ENCODE data around the gene NRXN3. TPM values are rescaled to one million over a fixed set of nuclear protein-coding genes. Genes with fewer than 3 reads are reported as not detected.

NRXN3 gene
- total RNA-seq, 1 donor = 2.5 TPM

DNA sequence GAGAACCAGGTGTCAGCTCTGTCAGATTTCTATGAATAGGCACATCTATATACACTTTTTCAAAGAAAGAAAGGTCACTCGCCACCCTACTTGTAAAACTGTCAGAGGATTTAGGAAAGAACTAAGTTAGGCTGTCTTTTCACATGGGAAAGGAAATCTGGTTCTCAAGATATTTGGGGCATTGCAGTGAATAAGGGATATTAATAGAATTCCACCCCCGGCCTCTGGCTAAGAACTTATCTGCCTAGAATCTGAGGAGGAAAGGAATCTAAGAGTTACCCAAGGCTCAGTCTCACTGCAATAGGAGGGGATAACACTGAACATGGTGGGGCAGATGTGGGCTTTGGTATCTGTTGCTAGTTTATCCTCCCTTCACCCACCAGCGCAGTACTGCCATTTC lies 677.6 kb downstream of the NRXN3 start:
- Histone ChIP-seq H3K9me3 (ENCODE audit: low read depth, low read length) (no peaks in the 10 kb centered on the region), H2AFZ (ENCODE audit: low read length) (no peak overlapping the region), H3K27ac (ENCODE audit: low read depth, low read length) (no peak overlapping the region), H3K4me3 (ENCODE audit: insufficient read depth, low read length) (no peak overlapping the region), H3K79me2 (ENCODE audit: insufficient read depth, low read length) (no peaks in the 10 kb centered on the region), H3K27me3 (ENCODE audit: insufficient read depth, low read length) (no peaks in the 10 kb centered on the region), H3K4me1 (ENCODE audit: insufficient read depth, low read length) (no peaks in the 10 kb centered on the region), H3K36me3 (ENCODE audit: insufficient read depth, low read length) (no peaks in the 10 kb centered on the region), H3K4me2 (ENCODE audit: insufficient read depth, low read length) (no peak overlapping the region), H4K20me1 (ENCODE audit: insufficient read depth, low read length) (no peaks in the 10 kb centered on the region)
- DNase-seq (ENCODE audit: insufficient read length, low spot score, missing footprints) = no peak
- TF ChIP-seq, protein P1, sequence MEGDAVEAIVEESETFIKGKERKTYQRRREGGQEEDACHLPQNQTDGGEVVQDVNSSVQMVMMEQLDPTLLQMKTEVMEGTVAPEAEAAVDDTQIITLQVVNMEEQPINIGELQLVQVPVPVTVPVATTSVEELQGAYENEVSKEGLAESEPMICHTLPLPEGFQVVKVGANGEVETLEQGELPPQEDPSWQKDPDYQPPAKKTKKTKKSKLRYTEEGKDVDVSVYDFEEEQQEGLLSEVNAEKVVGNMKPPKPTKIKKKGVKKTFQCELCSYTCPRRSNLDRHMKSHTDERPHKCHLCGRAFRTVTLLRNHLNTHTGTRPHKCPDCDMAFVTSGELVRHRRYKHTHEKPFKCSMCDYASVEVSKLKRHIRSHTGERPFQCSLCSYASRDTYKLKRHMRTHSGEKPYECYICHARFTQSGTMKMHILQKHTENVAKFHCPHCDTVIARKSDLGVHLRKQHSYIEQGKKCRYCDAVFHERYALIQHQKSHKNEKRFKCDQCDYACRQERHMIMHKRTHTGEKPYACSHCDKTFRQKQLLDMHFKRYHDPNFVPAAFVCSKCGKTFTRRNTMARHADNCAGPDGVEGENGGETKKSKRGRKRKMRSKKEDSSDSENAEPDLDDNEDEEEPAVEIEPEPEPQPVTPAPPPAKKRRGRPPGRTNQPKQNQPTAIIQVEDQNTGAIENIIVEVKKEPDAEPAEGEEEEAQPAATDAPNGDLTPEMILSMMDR (IDR thresholded peaks at IDR 0.05; ENCODE audit: extremely low read depth, low read depth, low read length) = no peak

DNA sequence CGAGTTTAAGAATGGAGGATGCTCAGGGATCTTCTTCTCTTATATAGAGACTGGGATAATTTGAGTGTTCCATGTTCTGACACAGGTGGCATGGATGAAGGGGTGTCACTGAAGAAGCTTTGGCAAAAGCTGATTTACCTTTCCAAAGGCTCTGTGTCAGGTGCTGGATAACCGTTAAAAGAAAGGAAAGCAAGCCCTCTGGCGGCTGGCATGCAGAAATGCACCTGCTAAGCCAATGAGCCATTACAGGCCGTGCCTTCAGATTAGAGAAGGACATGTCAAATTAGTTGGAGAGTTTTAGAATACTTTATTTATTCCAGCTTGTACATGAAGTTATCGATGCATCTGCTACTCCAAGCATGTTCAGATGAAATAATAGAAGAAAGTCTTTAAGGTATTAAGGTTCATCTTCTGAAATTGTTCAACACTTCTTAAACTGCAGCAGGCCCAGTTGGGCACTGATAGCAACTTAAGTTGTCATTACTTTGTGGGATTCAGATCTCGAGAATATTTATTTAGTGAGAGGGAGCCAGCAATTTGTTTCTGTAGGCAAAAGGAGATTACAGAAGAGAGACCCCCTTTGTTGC lies 678.2 kb downstream of the NRXN3 start:
- Histone ChIP-seq H3K4me2 (ENCODE audit: insufficient read depth, low read length) (no peak overlapping the region), H3K27me3 (ENCODE audit: insufficient read depth, low read length) (no peaks in the 10 kb centered on the region), H2AFZ (ENCODE audit: low read length) (no peak overlapping the region), H3K4me3 (ENCODE audit: insufficient read depth, low read length) (no peak overlapping the region), H3K4me1 (ENCODE audit: insufficient read depth, low read length) (no peaks in the 10 kb centered on the region), H4K20me1 (ENCODE audit: insufficient read depth, low read length) (no peaks in the 10 kb centered on the region), H3K27ac (ENCODE audit: low read depth, low read length) (no peak overlapping the region), H3K36me3 (ENCODE audit: insufficient read depth, low read length) (no peaks in the 10 kb centered on the region), H3K9me3 (ENCODE audit: low read depth, low read length) (no peaks in the 10 kb centered on the region), H3K79me2 (ENCODE audit: insufficient read depth, low read length) (no peaks in the 10 kb centered on the region)
- no peak for DNase-seq (ENCODE audit: insufficient read length, low spot score, missing footprints)
- TF ChIP-seq, protein P1 (IDR thresholded peaks at IDR 0.05; ENCODE audit: extremely low read depth, low read depth, low read length) = peak; percentile 82

DNA sequence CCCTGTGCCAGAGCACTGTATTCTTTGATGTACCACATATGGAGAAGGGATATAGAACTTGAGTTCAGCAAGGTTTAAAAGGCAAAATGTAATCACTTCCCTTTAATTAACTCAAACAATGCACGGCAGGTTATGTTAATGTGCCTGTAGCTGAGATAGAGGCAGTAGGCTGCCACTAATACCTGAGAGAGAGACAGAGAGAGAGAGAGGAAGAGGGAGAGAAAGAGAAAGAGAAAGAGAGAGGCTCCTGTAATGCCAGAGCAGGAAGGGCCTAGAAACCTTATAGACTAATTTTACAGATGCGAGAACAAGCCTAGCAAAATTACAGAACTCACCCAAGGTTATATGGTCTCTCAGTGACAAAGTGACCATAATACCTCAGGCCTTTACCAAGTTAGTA lies 679.8 kb downstream of the NRXN3 start:
- Histone ChIP-seq H3K4me1 (ENCODE audit: insufficient read depth, low read length) (no peaks in the 10 kb centered on the region), H3K27me3 (ENCODE audit: insufficient read depth, low read length) (no peaks in the 10 kb centered on the region), H3K36me3 (ENCODE audit: insufficient read depth, low read length) (no peaks in the 10 kb centered on the region), H3K4me3 (ENCODE audit: insufficient read depth, low read length) (no peak overlapping the region), H4K20me1 (ENCODE audit: insufficient read depth, low read length) (no peaks in the 10 kb centered on the region), H3K4me2 (ENCODE audit: insufficient read depth, low read length) (no peak overlapping the region), H3K79me2 (ENCODE audit: insufficient read depth, low read length) (no peaks in the 10 kb centered on the region), H2AFZ (ENCODE audit: low read length) (no peak overlapping the region), H3K27ac (ENCODE audit: low read depth, low read length) (no peak overlapping the region), H3K9me3 (ENCODE audit: low read depth, low read length) (no peaks in the 10 kb centered on the region)
- TF ChIP-seq, protein P1 (IDR thresholded peaks at IDR 0.05; ENCODE audit: extremely low read depth, low read depth, low read length) = no peak
- no peak for DNase-seq (ENCODE audit: insufficient read length, low spot score, missing footprints)

DNA sequence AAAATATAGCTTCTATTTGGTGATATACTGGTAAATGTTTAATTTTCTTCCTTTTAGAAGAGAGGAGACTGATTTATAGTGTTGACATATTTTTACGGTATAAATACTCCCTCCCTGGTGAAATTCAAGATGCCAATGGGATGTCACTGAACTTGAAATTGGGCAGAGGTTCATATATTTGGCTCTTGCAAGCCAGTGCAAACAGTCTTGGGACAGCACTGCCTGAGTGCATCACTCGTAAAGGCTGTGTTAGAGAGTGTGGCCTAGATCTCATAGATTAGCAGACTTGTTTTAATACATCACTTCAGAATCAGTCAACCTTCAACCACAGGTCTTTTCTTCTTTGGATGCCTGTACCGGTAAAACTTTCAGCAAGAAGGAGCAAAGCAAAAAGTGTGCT lies 681.0 kb downstream of the NRXN3 start:
- Histone ChIP-seq H3K79me2 (ENCODE audit: insufficient read depth, low read length) (no peaks in the 10 kb centered on the region), H2AFZ (ENCODE audit: low read length) (no peak overlapping the region), H3K4me3 (ENCODE audit: insufficient read depth, low read length) (no peak overlapping the region), H3K36me3 (ENCODE audit: insufficient read depth, low read length) (no peaks in the 10 kb centered on the region), H3K4me2 (ENCODE audit: insufficient read depth, low read length) (no peak overlapping the region), H3K27me3 (ENCODE audit: insufficient read depth, low read length) (no peaks in the 10 kb centered on the region), H3K9me3 (ENCODE audit: low read depth, low read length) (no peaks in the 10 kb centered on the region), H4K20me1 (ENCODE audit: insufficient read depth, low read length) (no peaks in the 10 kb centered on the region), H3K4me1 (ENCODE audit: insufficient read depth, low read length) (no peaks in the 10 kb centered on the region), H3K27ac (ENCODE audit: low read depth, low read length) (no peak overlapping the region)
- DNase-seq (ENCODE audit: insufficient read length, low spot score, missing footprints) = no peak
- TF ChIP-seq, protein P1 (IDR thresholded peaks at IDR 0.05; ENCODE audit: extremely low read depth, low read depth, low read length) = no peak

All from osteoblast (primary cell).